Activated CD8-positive, alpha-beta T cell treated with anti-CD3 and anti-CD28 coated beads for 36 hours (primary cell): ENCODE data around the gene C1orf115. TPM values are rescaled to one million over a fixed set of nuclear protein-coding genes. Genes with fewer than 3 reads are reported as not detected.

Experiments
- ATAC-seq: fragments of 200-7000 bp; cut with Tn5 transposase; one replicate; pipeline ENCODE4 v1.10.0; 2021; ENCODE audit warnings: mild to moderate bottlenecking, moderate library complexity
- CTCF ChIA-PET: fragments of 350-600 bp; sonication (Branson Sonifier 250); formaldehyde crosslinking; loops from one replicate; lab custom pipeline; 2021; ENCODE audit warnings: antibody characterized with exemption; lab: Charles Lee
- POLR2A ChIA-PET: fragments of 350-600 bp; sonication (Branson Sonifier 250); formaldehyde crosslinking; loops from one replicate; lab custom pipeline; 2021; ENCODE audit warnings: antibody characterized with exemption; lab: Charles Lee
- DNase-seq: peaks from one replicate; pipeline ENCODE4 v3.0.0-alpha.2; 2020
- H3K27ac Mint-ChIP-seq: one replicate; pipeline ENCODE4 v1.8.0; 2021; ENCODE audit warnings: mild to moderate bottlenecking, mixed read lengths
- H3K27me3 Mint-ChIP-seq: one replicate; pipeline ENCODE4 v1.8.0; 2021; ENCODE audit warnings: mixed read lengths
- H3K36me3 Mint-ChIP-seq: one replicate; pipeline ENCODE4 v1.8.0; 2021; ENCODE audit warnings: low read depth, mixed read lengths
- H3K4me1 Mint-ChIP-seq: one replicate; pipeline ENCODE4 v1.8.0; 2021; ENCODE audit warnings: low read depth, mixed read lengths
- H3K4me3 Mint-ChIP-seq: one replicate; pipeline ENCODE4 v1.8.0; 2021; ENCODE audit warnings: mild to moderate bottlenecking, moderate library complexity, mixed read lengths
- H3K9me3 Mint-ChIP-seq: one replicate; pipeline ENCODE4 v1.8.0; 2021; ENCODE audit warnings: mixed read lengths
- CTCF ChIP-seq: fragments of 200-600 bp; IDR thresholded peaks from one replicate; pipeline ENCODE4 v1.8.0; 2022; ENCODE audit warnings: antibody characterized with exemption, mild to moderate bottlenecking
- intact Hi-C: fragments of 100-400 bp; cut with micrococcal nuclease; formaldehyde crosslinking; loops from one replicate; pipeline ENCODE4 v1.10.0; 2022
- total RNA-seq, 2 experiments: library from RNA; stranded (reverse); gene quantifications; one replicate each; pipeline ENCODE4 v1.2.3, GENCODE V29; 2021

Gene C1orf115
- total RNA-seq, 2 experiments from 2014 or later = 0.07 to 0.13 TPM

GRCh38 chr1:220707160-220707559, 17.0 kb downstream of the C1orf115 start:
- Mint-ChIP-seq H3K27ac (no peak overlapping the region), H3K9me3 (no peaks in the 10 kb centered on the region), H3K36me3 (no peaks in the 10 kb centered on the region), H3K4me3 (no peak overlapping the region), H3K4me1 (no peaks in the 10 kb centered on the region), H3K27me3 (peaks cover 5% of the 10 kb centered on the region)
- POLR2A ChIA-PET = interaction anchor here (0.6 kb wide), 1 partner anchor 402 kb away, joined by 4 read pairs; no protein-coding TSS in a partner anchor
- intact Hi-C loops = no loop called here
- CTCF ChIA-PET = no interaction called here
- no peak for TF ChIP-seq CTCF
- ATAC-seq = no peak
- DNase-seq = no peak

- CTCF ChIA-PET = no interaction called here
- no peaks in the 10 kb centered on the region for H3K36me3 Mint-ChIP-seq
- no peak for ATAC-seq
- no peaks in the 10 kb centered on the region for H3K27me3 Mint-ChIP-seq
- H3K4me3 Mint-ChIP-seq = no peak overlapping the region
- no peak for DNase-seq
- no peaks in the 10 kb centered on the region for H3K9me3 Mint-ChIP-seq
- no peaks in the 10 kb centered on the region for H3K4me1 Mint-ChIP-seq
- intact Hi-C loops = no loop called here
- H3K27ac Mint-ChIP-seq = no peak overlapping the region
- no peak for TF ChIP-seq CTCF
- POLR2A ChIA-PET = no interaction called here
Measured at GRCh38 chr1:220708244-220708643, 18.1 kb downstream of the C1orf115 start.

- no peaks in the 10 kb centered on the region for H3K9me3 Mint-ChIP-seq
- CTCF ChIA-PET = no interaction called here
- ATAC-seq (no peak), DNase-seq (no peak)
- no peaks in the 10 kb centered on the region for H3K4me1 Mint-ChIP-seq
- intact Hi-C loops = no loop called here
- TF ChIP-seq CTCF = no peak
- H3K4me3 Mint-ChIP-seq = no peak overlapping the region
- no peaks in the 10 kb centered on the region for H3K27me3 Mint-ChIP-seq
- no peaks in the 10 kb centered on the region for H3K36me3 Mint-ChIP-seq
- POLR2A ChIA-PET = no interaction called here
- H3K27ac Mint-ChIP-seq = no peak overlapping the region
Measured at GRCh38 chr1:220708936-220709801, 19.0 kb downstream of the C1orf115 start.

- no peak for ATAC-seq
- no peaks in the 10 kb centered on the region for H3K27me3 Mint-ChIP-seq
- H3K36me3 Mint-ChIP-seq = no peaks in the 10 kb centered on the region
- DNase-seq = no peak
- TF ChIP-seq CTCF = no peak
- no peak overlapping the region for H3K27ac Mint-ChIP-seq
- H3K9me3 Mint-ChIP-seq = no peaks in the 10 kb centered on the region
- intact Hi-C loops = no loop called here
- H3K4me3 Mint-ChIP-seq = no peak overlapping the region
- CTCF ChIA-PET = interaction anchor here (0.7 kb wide), 1 partner anchor 23 kb away, joined by 3 read pairs; no protein-coding TSS in a partner anchor
- no peaks in the 10 kb centered on the region for H3K4me1 Mint-ChIP-seq
- POLR2A ChIA-PET = no interaction called here
Measured at GRCh38 chr1:220710333-220710732, 20.2 kb downstream of the C1orf115 start.
